GM21619 (cell line): Measurements from ENCODE around the gene URM1.
A peak's percentile ranks its signal among the peaks of the same experiment; 100 is the strongest.

ENCODE experiments used
- ATAC-seq: cut with Tn5 transposase; IDR thresholded peaks from one replicate; pipeline ENCODE4 v1.9.1; 2021; ENCODE audit not compliant: unreplicated experiment

URM1 gene

DNA sequence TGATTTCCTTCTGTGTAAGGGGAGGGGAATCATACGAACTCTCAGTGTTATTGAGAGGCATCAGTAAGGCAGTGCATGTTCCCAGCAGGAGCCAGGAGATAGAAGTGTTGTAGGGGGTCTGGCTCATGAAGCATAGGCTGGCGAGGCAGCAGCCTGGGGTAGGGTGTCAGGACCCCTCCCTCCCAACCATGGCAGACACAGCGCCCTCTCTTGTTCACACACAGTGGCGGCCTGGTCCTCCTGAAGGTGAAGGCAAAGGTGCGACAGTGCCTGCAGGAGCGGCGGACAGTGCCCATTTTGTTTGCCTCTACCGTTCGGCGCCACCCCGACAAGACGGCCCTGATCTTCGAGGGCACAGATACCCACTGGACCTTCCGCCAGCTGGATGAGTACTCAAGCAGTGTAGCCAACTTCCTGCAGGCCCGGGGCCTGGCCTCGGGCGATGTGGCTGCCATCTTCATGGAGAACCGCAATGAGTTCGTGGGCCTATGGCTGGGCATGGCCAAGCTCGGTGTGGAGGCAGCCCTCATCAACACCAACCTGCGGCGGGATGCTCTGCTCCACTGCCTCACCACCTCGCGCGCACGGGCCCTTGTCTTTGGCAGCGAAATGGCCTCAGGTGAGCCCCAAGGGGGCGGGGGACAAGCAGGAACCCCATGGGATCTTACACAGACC, 26.1 kb upstream of the URM1 start:
- no peak for ATAC-seq

DNA sequence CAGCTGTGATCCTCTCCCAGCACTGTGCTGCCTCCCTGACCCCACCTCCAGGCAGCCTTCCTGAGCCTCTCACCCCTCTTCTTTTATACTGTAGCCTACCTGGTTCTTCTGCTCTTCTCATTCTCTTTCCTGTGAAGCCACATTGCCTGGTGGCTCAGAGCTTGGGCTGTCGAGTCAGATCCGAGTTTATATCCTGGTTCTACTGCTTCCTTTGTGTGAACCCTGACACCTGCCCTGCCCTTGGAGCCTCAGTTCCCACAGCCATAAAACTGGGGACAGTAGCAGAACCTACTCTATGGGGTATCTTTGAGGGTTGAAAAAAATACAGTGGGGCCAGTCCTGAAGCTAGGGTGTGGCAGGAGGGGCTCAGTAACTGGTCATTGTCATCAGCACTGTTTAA, 22.0 kb upstream of the URM1 start:
- ATAC-seq = no peak

DNA sequence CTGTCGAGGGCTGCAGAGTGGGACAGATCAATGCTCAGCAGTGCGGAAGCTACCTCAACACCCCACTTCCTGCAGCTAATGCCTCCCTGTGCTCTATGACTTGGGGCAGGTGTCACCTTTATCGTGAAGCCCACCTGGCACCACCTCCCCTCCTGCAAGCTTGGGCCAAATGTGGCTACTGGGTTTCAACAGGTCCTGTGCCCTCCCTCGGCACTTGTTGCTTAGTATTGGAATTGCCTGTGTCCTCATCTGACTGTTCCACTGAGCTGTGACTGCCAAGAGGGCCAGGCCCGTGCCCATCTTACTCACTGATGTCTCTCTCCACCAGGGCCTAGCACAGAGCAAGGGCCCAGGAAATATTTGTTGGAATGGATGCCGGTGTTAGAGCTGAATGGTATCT, 21.4 kb upstream of the URM1 start:
- no peak for ATAC-seq

- no peak for ATAC-seq
Measured at GRCh38 chr9:128355451-128355850, 15.7 kb upstream of the URM1 start.

- ATAC-seq = no peak
Measured at GRCh38 chr9:128358090-128358489, 13.1 kb upstream of the URM1 start.

GRCh38 chr9:128358861-128359260, 12.3 kb upstream of the URM1 start:
- no peak for ATAC-seq

GRCh38 chr9:128360826-128361225, 10.3 kb upstream of the URM1 start:
- ATAC-seq = no peak

GRCh38 chr9:128361296-128361985, 9.7 kb upstream of the URM1 start:
- ATAC-seq = peak; percentile 10

DNA sequence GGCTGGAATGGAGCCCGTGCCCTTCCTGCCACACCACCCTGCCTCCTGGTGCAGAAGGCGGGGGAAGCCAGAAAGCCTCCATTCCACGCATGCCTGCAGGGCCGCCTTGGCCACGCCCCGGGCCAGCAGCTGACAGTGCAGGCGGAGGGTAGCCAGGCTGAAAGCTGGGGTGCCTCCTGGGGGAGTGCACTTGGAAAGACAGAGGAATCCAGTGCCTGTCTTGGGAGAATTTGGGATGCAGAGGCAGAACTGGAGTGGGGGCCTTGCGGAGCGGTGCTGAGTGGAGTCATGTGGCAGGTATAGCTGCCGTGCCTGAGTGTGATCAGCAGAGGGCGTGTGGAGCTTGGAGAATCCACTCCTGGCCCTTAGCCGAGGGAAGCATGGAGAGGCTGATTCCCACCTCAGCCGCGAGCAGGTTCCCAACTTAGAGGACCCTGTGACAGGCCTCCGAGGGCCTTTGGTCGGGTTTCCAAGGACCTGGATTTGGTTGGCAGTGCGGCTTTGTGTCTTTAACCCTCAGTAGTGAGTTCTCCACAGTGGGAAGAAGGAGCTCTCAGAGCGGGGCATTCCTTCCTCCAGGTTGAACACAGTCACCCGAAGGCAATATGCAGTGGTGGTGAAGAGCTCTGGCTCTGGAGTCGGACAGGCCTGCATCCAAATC, 9.1 kb upstream of the URM1 start:
- peak; percentile 72 for ATAC-seq

- ATAC-seq = no peak
Measured at GRCh38 chr9:128362774-128363173, 8.4 kb upstream of the URM1 start.

- no peak for ATAC-seq
Measured at GRCh38 chr9:128365525-128365924, 5.6 kb upstream of the URM1 start.

DNA sequence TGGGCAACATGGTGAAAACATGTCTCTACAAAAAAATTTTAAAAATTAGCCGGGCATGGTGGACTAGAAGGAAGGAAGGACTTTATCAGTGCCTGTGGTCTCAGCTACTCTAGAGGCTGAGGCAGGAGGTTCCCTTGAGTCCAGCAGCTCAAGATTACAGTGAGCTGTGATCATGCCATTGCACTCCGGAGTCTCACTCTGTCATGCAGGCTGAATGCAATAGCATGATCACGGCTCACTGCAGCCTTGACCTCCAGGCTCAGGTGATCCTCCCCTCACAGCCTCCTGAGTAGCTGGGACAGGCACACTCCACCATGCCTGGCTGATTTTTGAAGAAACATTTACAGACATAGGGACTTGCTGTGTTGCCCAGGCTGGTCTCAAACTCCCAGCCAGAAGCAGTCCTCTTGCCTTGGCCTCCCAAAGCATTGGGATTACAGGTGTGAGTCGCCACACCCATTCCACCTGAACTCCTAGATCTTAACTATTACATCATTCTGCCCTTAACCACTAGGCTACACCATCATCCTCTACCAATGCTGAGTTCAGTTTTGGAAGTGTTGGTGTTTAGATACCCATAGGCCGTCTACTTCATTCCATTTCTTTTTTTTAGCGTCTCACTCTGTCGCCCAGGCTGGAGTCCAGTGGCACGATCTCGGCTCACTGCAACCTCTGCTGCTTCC, 2.0 kb upstream of the URM1 start:
- ATAC-seq = no peak

- ATAC-seq = no peak
Measured at GRCh38 chr9:128370367-128370751, 815 bp upstream of the URM1 start.

GRCh38 chr9:128371630-128372117, 500 bp downstream of the URM1 start:
- no peak for ATAC-seq

DNA sequence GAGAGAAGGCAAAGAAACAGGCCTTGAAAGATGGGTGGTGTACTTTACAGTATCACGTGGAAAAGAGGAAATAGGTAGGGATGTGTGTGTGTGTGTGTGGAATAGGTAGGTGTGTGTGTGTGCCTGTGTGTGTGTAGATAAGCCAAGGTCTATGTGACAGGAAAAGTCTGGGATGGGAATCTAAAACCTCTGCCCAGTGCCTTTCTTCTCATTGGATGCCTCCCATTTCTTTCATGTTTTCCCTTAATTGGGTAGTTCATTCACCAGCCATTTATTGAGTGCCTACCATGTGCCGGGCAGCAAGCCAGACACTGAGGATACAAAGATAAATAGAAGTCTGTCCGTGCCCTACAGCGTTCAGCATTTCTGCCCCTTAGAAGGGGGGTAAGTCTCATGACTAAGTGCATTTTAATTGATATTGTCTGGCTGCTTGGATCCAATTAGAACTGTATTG, 1.0 kb downstream of the URM1 start:
- no peak for ATAC-seq

DNA sequence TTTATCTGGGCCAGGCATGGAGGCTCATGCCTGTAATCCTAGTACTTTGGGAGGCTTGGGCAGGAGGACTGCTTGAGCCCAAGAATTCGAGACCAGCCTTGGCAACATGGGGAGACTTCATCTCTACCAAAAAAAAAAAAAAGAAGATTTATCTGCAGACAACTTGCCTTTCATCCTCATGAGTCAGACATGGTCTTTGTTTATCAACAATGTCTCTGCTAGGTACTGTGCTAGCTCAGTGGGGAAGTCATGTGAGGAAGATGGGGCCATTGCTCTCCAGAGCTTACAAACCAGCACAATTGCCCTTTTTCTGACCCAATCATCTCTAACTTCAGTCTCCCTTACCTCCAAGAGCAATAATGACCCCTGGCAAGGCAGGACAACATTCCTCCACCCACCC, 1.6 kb downstream of the URM1 start:
- no peak for ATAC-seq

- no peak for ATAC-seq
Measured at GRCh38 chr9:128374221-128374675, 3.1 kb downstream of the URM1 start.

- no peak for ATAC-seq
Measured at GRCh38 chr9:128375865-128376264, 4.7 kb downstream of the URM1 start.

- ATAC-seq = no peak
Measured at GRCh38 chr9:128382261-128382660, 11.1 kb downstream of the URM1 start.

DNA sequence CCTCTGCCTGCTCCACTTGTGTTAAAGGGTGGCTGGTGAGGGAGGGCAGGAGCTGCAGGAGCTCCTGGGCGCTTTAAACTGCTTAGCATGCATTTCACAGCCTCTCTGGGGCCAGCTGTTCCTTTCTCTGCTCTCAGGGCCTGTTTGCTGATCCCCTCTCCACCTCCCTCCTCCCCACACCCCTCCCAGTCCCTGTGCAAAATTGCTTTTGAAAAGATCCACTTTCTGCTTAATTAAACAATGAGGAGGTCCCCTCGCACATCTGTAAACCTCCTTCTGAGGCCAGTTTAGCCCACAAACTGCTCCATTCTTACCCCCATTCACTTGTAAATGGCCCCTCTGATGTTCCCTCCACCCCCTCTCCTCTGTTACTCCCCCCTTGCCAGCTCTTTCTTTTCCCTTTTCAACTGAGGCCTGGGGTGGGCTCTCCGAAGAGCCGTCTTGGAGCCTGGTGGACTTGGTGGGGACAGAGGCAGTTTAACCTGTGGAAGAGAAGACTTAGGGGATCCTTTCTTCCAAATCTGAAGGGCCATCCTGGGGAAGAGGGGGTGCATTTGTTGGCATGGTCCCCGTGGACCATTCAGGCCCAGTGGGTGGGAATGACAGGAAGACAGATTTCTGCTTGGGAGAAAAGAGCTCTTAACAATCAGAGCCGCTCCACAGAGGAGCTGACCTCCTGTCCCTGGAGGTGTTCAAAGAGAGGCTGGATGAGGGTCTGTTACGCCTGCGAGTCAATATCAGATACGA, 12.0 kb downstream of the URM1 start:
- ATAC-seq = no peak

DNA sequence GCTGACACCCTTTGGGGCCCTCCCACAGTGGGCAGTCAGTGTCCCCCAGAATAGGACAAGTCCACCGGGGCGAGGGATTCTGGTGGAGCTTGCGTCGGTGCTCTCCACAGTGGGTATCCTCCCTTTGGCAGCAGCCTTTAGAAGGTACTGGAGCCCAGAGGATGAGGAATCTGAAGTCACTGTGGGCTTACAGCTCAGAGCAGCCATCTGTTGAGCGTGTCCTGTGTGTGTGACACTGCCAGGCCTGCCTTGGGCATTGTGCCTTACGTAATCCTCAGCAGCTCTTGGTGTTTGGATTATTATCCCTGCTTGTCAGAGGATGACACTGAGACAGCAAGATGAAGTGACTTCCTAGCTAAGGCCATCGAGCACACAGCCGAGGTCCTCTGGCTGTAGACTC, 12.6 kb downstream of the URM1 start:
- no peak for ATAC-seq
